ENCODE data around the gene RAD51B. TPM values are rescaled to one million over a fixed set of nuclear protein-coding genes. Genes with fewer than 3 reads are reported as not detected.

Gene RAD51B
- polyA plus RNA-seq, 1 experiment: 6.6 TPM

DNA sequence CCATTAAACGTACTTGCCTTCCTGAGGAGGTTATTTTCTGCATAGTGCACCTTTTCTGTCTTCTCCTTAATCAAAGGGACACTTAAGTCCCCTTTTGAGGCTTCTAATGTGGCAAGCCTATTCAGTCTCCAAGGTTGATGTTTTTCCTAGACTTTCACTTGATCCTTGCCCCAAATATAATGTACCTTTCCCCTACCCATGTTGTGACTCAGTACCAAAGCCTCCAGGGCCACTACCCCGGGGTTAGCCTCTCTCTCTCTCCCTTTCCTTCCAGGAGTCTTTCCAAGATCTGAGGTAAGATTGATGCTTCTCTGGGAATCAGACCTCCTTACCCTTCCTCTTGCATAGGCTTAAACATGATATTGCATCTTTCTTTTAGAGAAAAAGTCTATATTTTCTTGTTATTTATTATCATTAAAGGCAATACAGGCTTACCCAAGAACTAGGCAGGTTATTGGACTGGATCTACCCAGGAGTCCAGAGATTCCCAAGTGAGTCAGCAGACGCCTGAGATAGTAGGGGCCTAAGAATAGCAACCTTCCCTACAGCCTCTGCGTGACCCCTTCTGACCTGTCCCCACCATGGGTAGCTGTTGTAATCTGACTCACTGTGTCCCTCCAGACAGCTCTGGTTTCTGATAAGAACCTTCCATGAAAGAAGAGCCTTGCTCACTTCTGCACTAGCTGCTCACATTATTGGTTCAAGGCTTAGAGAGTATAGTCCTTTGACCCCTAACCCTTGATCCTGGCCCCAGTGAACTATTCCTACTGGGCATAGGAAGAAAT, 800.4 kb downstream of the RAD51B start:
- POLR2A ChIA-PET: interaction anchor here (0.5 to 0.9 kb wide), 2 partner anchors 31 to 71 kb away, joined by 3 to 4 read pairs; no protein-coding TSS in a partner anchor
- TF ChIP-seq, protein P1, sequence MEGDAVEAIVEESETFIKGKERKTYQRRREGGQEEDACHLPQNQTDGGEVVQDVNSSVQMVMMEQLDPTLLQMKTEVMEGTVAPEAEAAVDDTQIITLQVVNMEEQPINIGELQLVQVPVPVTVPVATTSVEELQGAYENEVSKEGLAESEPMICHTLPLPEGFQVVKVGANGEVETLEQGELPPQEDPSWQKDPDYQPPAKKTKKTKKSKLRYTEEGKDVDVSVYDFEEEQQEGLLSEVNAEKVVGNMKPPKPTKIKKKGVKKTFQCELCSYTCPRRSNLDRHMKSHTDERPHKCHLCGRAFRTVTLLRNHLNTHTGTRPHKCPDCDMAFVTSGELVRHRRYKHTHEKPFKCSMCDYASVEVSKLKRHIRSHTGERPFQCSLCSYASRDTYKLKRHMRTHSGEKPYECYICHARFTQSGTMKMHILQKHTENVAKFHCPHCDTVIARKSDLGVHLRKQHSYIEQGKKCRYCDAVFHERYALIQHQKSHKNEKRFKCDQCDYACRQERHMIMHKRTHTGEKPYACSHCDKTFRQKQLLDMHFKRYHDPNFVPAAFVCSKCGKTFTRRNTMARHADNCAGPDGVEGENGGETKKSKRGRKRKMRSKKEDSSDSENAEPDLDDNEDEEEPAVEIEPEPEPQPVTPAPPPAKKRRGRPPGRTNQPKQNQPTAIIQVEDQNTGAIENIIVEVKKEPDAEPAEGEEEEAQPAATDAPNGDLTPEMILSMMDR (IDR thresholded peaks at IDR 0.05; ENCODE audit: low read depth, low read length): no peak
- peaks cover 11% of the 10 kb centered on the region for H3K9me3 ChIP-seq (ENCODE audit: control insufficient read depth, insufficient read depth, low read length)
- no peaks in the 10 kb centered on the region for H3K27me3 ChIP-seq (ENCODE audit: control insufficient read depth, insufficient read depth, low read length)
- no peak overlapping the region for H3K27ac ChIP-seq (ENCODE audit: low read depth, low read length)
- CTCF ChIA-PET: no interaction called here
- no peak for DNase-seq (ENCODE audit: low read depth, low spot score)
- no peak overlapping the region for H3K4me3 ChIP-seq (ENCODE audit: low read depth, low read length)

DNA sequence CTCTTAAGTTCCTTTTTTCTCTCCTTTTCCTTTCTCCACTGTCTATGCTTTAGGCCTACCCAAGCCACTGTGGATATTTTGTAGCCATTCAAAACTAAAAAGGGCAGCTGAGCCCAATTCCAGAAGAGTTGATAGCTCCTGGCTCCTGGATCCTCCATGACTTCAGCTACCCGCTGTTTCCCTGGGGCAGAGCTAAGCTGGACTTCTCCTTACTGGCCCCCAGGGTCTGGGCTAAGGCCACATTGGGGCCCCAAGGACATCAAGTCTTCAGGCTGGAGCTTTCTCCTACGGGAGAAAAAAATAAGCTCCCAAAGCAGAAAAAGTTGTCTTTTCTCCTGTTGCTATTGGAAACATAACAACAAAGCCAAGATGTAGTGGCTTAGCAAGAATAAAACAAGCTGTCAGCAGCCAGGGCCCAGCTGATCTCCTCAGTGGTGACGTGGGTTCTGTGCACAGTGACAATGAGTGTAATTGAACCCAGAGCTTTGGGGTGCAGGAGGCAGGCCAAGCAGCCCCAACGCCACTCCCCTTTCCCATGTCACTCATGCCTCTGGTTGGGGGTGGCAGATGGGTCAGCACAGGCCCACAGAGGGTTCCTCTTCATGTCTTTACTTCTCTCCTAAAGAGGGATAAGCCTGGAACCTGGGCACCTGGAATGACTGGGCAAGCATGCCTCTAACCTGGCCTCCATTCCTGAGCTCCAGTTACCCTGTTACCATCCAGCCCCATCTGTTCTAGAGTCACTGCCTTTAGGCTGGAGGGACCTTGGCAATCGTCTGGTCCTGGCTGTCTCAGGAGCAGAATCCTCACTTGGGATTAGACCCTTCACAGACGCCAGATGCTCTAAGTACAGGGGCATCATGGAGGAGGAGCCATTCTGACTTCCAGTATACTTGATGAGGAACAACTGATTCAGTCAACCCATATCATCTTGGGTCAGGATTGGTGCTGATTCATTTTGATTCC, 802.1 kb downstream of the RAD51B start:
- peak; percentile 30 for DNase-seq (ENCODE audit: low read depth, low spot score)
- TF ChIP-seq, protein P1 (IDR thresholded peaks at IDR 0.05; ENCODE audit: low read depth, low read length): no peak
- Histone ChIP-seq H3K4me3 (ENCODE audit: low read depth, low read length) (no peak overlapping the region), H3K27ac (ENCODE audit: low read depth, low read length) (no peak overlapping the region), H3K27me3 (ENCODE audit: control insufficient read depth, insufficient read depth, low read length) (no peaks in the 10 kb centered on the region), H3K9me3 (ENCODE audit: control insufficient read depth, insufficient read depth, low read length) (peaks cover 7% of the 10 kb centered on the region; the same call in 1 of the 2 replicates)
- ChIA-PET POLR2A (interaction anchor here (0.5 kb wide), 1 partner anchor 11 kb away, joined by 4 read pairs; no protein-coding TSS in a partner anchor), CTCF (no interaction called here)

DNA sequence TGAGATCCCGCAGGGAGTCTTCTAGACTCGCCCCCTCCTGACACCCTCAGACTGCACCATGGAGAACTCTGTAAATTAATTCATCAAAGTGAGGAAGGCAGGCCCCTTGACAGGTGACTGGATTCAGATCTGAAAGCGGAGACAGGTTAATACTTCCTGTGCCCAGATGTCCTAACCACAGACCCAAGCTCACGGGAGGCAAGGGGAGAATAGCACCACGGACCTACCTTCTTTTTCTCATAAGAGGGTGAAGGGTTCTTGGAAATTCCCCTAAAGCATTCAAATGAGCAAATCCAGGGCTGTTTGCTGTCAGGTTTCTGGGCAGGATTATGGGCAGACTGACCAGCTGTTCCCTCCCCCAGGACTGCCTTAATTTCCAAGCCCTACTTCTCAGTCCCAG, 803.3 kb downstream of the RAD51B start:
- POLR2A ChIA-PET: no interaction called here
- DNase-seq (ENCODE audit: low read depth, low spot score): no peak
- Histone ChIP-seq H3K4me3 (ENCODE audit: low read depth, low read length) (no peak overlapping the region), H3K27ac (ENCODE audit: low read depth, low read length) (no peak overlapping the region), H3K27me3 (ENCODE audit: control insufficient read depth, insufficient read depth, low read length) (no peaks in the 10 kb centered on the region), H3K9me3 (ENCODE audit: control insufficient read depth, insufficient read depth, low read length) (peaks cover 4% of the 10 kb centered on the region; the same call in 1 of the 2 replicates)
- TF ChIP-seq, protein P1 (IDR thresholded peaks at IDR 0.05; ENCODE audit: low read depth, low read length): no peak
- CTCF ChIA-PET: no interaction called here

DNA sequence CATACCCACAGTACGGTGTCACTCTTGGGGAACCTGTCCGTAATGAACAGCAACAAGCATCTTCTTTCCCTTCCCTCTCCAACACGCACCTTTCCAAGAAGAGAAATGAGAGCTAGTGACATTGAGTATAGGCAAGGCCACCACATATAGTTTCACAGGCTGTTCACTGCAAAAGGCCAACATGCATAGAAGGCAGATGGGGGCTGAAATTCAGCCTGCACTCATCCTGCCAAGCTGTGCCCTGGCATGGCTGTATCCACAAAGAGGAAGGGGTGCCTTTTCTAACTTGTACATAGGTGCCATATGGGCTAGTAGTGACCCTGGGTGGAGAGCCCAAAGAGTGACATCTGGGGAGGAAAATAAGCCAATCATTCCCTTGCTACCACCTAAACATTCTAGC, 803.7 kb downstream of the RAD51B start:
- Histone ChIP-seq H3K27me3 (ENCODE audit: control insufficient read depth, insufficient read depth, low read length) (no peaks in the 10 kb centered on the region), H3K9me3 (ENCODE audit: control insufficient read depth, insufficient read depth, low read length) (peaks cover 3% of the 10 kb centered on the region), H3K4me3 (ENCODE audit: low read depth, low read length) (no peak overlapping the region), H3K27ac (ENCODE audit: low read depth, low read length) (no peak overlapping the region)
- DNase-seq (ENCODE audit: low read depth, low spot score): no peak
- TF ChIP-seq, protein P1 (IDR thresholded peaks at IDR 0.05; ENCODE audit: low read depth, low read length): no peak
- CTCF ChIA-PET: no interaction called here
- POLR2A ChIA-PET: no interaction called here

Data from AG04450 (cell line).